ENCODE results near the gene UNC13D.

- TF ChIP-seq CTCF (IDR thresholded peaks at IDR 0.05) (no peak), POLR2A (IDR thresholded peaks at IDR 0.05) (no peak)
These were observed 33.0 kb downstream of the UNC13D start for GRCh38 chr17:75811174-75811573.
